Ishikawa (cell line): ENCODE data around the gene NUDT9.

Source experiments
- CEBPB ChIP-seq: IDR thresholded peaks from 2 replicates; pipeline ENCODE4 v1.6.1; 2012
- CREB1 ChIP-seq: IDR thresholded peaks from 2 replicates; pipeline ENCODE4 v1.6.1; 2012; ENCODE audit warnings: low read depth
- EGR1 ChIP-seq: IDR thresholded peaks from 2 replicates; pipeline ENCODE4 v1.6.1; 2012
- EP300 ChIP-seq: IDR thresholded peaks from 2 replicates; pipeline ENCODE4 v1.6.1; 2012; ENCODE audit warnings: borderline replicate concordance
- FOXM1 ChIP-seq: IDR thresholded peaks from 2 replicates; pipeline ENCODE4 v1.6.1; 2012; ENCODE audit warnings: low read depth, borderline replicate concordance
- MAX ChIP-seq: IDR thresholded peaks from 2 replicates; pipeline ENCODE4 v1.6.1; 2012
- NFIC ChIP-seq: IDR thresholded peaks from 2 replicates; pipeline ENCODE4 v1.6.1; 2012
- RAD21 ChIP-seq: IDR thresholded peaks from 2 replicates; pipeline ENCODE4 v1.6.1; 2012; ENCODE audit warnings: low read depth
- REST ChIP-seq: IDR thresholded peaks from 2 replicates; pipeline ENCODE4 v1.6.1; 2012; ENCODE audit warnings: low read depth, mild to moderate bottlenecking
- TAF1 ChIP-seq: IDR thresholded peaks from 2 replicates; pipeline ENCODE4 v1.6.1; 2012; ENCODE audit warnings: low read depth, mild to moderate bottlenecking
- TCF12 ChIP-seq: IDR thresholded peaks from 2 replicates; pipeline ENCODE4 v1.6.1; 2012; ENCODE audit warnings: low read depth
- TEAD4 ChIP-seq: IDR thresholded peaks from 2 replicates; pipeline ENCODE4 v1.6.1; 2012
- USF1 ChIP-seq: IDR thresholded peaks from 2 replicates; pipeline ENCODE4 v1.6.1; 2012
- YY1 ChIP-seq: IDR thresholded peaks from 2 replicates; pipeline ENCODE4 v1.6.1; 2012; ENCODE audit warnings: low read depth

- no peak for TF ChIP-seq EP300
- no peak for TF ChIP-seq TAF1
- no peak for TF ChIP-seq MAX
- TF ChIP-seq NFIC: no peak
- TF ChIP-seq USF1: no peak
- TF ChIP-seq REST: no peak
- no peak for TF ChIP-seq YY1
- no peak for TF ChIP-seq RAD21
- TF ChIP-seq CREB1: no peak
- TF ChIP-seq CEBPB: no peak
- no peak for TF ChIP-seq FOXM1
- no peak for TF ChIP-seq TEAD4
- TF ChIP-seq EGR1: no peak
- TF ChIP-seq TCF12: no peak
Measured at GRCh38 chr4:87476934-87477333, 54.6 kb downstream of the NUDT9 start.
